Smooth muscle cell (in vitro differentiated cells): ENCODE results near the gene PEPD. TPM values are rescaled to one million over a fixed set of nuclear protein-coding genes. Genes with fewer than 3 reads are reported as not detected.

Experiments used
- DNase-seq: peaks from one replicate; lab custom pipeline; 2025; ENCODE audit not compliant: unreplicated experiment; lab: John Stamatoyannopoulos, UW
- H2AFZ ChIP-seq: fragments of 200-600 bp; sonication (generic); 2 replicates; pipeline ENCODE4 v1.6.0; 2016; ENCODE audit warnings: antibody characterized with exemption, low read depth, mild to moderate bottlenecking
- H3F3A ChIP-seq: fragments of 200-600 bp; sonication (generic); 2 replicates; pipeline ENCODE4 v1.6.0; 2017; ENCODE audit warnings: antibody characterized with exemption, low read depth
- H3K27ac ChIP-seq: fragments of 200-600 bp; sonication (generic); 2 replicates; pipeline ENCODE4 v1.5.1; 2016; ENCODE audit warnings: low read depth, mild to moderate bottlenecking
- H3K27me3 ChIP-seq: fragments of 200-600 bp; sonication (generic); 2 replicates; pipeline ENCODE4 v1.6.1; 2016; ENCODE audit warnings: low read depth, mild to moderate bottlenecking
- H3K36me3 ChIP-seq: fragments of 200-600 bp; sonication (generic); 2 replicates; pipeline ENCODE4 v1.5.1; 2016; ENCODE audit warnings: low read depth
- H3K4me1 ChIP-seq: fragments of 200-600 bp; sonication (generic); 2 replicates; pipeline ENCODE4 v1.5.1; 2016; ENCODE audit warnings: low read depth
- H3K4me2 ChIP-seq: fragments of 200-600 bp; sonication (generic); 2 replicates; pipeline ENCODE4 v1.6.0; 2016; ENCODE audit warnings: mild to moderate bottlenecking
- H3K4me3 ChIP-seq: fragments of 200-600 bp; sonication (generic); 2 replicates; pipeline ENCODE4 v1.5.1; 2016; ENCODE audit warnings: mild to moderate bottlenecking
- H3K79me2 ChIP-seq: fragments of 200-600 bp; sonication (generic); 2 replicates; pipeline ENCODE4 v1.6.0; 2016; ENCODE audit warnings: low read depth, mild to moderate bottlenecking
- H3K9ac ChIP-seq: fragments of 200-600 bp; sonication (generic); 2 replicates; pipeline ENCODE4 v1.6.0; 2016; ENCODE audit warnings: low read depth
- H3K9me3 ChIP-seq: fragments of 200-600 bp; sonication (generic); replicated peaks from 2 replicates; pipeline ENCODE4 v1.5.1; 2016; ENCODE audit warnings: low read depth
- H4K20me1 ChIP-seq: fragments of 200-600 bp; sonication (generic); 2 replicates; pipeline ENCODE4 v1.6.0; 2016; ENCODE audit warnings: low read depth
- WGBS: methylation state at CpG from one replicate; pipeline ENCODE4 v1.1.7; 2016; ENCODE audit warnings: low lambda C conversion rate; 5-methylcytosine and 5-hydroxymethylcytosine counted together
- polyA plus RNA-seq: library from polyadenylated mRNA; unstranded; fragments of >200 nt; fragmentation: Nextera tagmentation; extraction: Ambion mirVana; gene quantifications from 2 replicates; pipeline ENCODE4 v1.2.1, GENCODE V29; 2016
- total RNA-seq: library from RNA; depleted of rRNA; stranded (reverse); fragments of >200 nt; gene quantifications from 2 replicates; pipeline ENCODE4 v1.2.3, GENCODE V29; 2014
- TF ChIP-seq, protein P1 (sequence below): fragments of 200-600 bp; sonication (generic); IDR thresholded peaks from 2 replicates; pipeline ENCODE4 v1.5.1; 2017; ENCODE audit warnings: borderline replicate concordance, mild to moderate bottlenecking, antibody characterized with exemption; ENCODE audit not compliant: insufficient read depth, poor library complexity, severe bottlenecking

Gene PEPD
- total and polyA plus RNA-seq, 2 experiments from 2014 or later: 57.2 to 70.4 TPM

DNA sequence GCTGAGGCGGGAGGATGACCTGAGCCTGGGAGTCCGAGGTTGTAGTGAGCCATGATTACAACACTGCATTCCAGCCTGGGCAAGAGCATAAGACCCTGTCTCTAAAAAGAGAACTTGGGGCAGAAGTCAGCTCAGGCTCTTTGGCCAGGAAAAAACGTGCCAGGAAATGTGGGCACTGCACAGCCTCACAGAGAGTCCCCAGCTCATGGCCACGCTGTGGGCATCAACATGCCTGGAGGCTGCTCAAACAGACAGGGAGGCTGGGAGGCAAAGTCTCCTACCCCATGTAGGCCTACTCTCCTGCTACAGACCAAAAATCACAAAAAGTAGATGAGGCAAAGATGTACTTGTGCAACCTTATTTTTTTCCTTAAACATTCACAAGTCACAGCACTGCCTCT is 49.4 kb downstream of the PEPD start:
- Histone ChIP-seq H3F3A (no peaks in the 10 kb centered on the region), H2AFZ (no peak overlapping the region), H3K36me3 (no peaks in the 10 kb centered on the region), H3K4me1 (no peaks in the 10 kb centered on the region), H3K9me3 (no peaks in the 10 kb centered on the region), H4K20me1 (peaks cover 25% of the 10 kb centered on the region), H3K27me3 (no peaks in the 10 kb centered on the region), H3K9ac (no peak overlapping the region), H3K27ac (no peak overlapping the region), H3K4me3 (no peak overlapping the region), H3K79me2 (no peaks in the 10 kb centered on the region), H3K4me2 (no peak overlapping the region)
- TF ChIP-seq, protein P1, sequence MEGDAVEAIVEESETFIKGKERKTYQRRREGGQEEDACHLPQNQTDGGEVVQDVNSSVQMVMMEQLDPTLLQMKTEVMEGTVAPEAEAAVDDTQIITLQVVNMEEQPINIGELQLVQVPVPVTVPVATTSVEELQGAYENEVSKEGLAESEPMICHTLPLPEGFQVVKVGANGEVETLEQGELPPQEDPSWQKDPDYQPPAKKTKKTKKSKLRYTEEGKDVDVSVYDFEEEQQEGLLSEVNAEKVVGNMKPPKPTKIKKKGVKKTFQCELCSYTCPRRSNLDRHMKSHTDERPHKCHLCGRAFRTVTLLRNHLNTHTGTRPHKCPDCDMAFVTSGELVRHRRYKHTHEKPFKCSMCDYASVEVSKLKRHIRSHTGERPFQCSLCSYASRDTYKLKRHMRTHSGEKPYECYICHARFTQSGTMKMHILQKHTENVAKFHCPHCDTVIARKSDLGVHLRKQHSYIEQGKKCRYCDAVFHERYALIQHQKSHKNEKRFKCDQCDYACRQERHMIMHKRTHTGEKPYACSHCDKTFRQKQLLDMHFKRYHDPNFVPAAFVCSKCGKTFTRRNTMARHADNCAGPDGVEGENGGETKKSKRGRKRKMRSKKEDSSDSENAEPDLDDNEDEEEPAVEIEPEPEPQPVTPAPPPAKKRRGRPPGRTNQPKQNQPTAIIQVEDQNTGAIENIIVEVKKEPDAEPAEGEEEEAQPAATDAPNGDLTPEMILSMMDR: no peak
- WGBS: 93% methylated on average over 4 of the region's 4 CpGs
- DNase-seq: no peak

DNA sequence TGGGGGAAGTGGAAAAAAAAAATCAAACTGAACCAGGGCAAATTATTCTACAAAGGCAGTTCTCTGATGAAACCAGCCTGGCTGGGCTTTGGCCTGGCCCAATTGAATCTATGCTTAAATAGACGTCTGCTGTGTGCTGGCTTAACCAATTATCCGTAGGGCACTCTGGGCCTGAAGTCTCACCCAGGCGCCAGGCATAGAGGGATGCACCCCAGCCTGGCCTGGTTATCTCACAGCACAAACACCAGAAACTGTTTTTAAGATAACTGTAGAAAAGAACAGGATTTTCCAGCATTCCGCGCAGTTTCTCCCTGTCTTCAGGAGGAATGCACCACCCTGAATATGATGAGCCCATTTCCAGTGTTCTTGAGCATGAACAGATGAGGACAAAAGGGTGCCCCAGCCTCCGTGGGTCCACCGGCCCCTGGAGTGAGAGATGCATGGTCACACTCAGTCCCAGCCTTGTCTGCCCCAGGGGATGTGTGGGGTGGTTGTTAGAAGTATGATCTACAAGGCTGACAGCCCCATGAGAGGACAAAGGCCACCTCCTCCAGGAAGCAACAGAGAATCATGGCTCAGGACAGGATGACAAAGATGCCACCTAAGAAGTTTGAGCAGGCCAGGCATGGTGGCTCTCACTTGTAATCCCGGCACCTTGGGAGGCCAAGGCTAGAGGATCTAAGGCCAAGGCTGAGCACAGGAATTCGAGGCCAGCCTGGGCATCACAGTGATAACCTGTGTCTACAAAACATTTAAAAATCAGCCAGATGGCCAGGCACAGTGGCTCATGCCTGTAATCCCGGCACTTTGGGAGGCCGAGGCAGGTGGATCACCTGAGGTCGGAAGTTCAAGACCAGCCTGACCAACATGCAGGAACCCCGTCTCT is 50.2 kb downstream of the PEPD start:
- WGBS: 94% methylated on average over 13 of the region's 13 CpGs
- no peak for DNase-seq
- TF ChIP-seq, protein P1: no peak

DNA sequence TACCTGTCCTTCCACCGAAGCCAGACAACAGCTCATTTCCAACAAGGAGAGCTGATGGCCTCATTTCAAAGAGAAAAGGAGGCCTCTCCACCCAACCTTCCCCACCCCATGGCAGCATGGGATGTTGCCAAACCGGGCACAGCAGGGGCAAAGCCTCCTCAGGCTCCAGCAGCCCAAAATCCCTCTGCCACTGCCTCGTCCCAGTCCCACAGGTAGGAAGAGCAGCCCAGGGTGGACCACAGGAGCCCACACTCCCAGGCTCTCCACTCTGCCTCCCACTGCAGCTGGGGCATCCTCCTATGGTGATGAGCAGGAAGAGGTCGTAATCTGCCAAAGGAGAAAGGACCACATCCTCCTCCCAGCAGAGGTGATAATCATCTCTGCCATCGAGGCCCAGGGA is 50.9 kb downstream of the PEPD start:
- H4K20me1 ChIP-seq: peaks cover 25% of the 10 kb centered on the region
- H3K27ac ChIP-seq: no peak overlapping the region
- H3K79me2 ChIP-seq: no peaks in the 10 kb centered on the region
- H2AFZ ChIP-seq: no peak overlapping the region
- TF ChIP-seq, protein P1: no peak
- no peaks in the 10 kb centered on the region for H3F3A ChIP-seq
- H3K4me3 ChIP-seq: no peak overlapping the region
- H3K9ac ChIP-seq: no peak overlapping the region
- no peak for DNase-seq
- WGBS: 90% methylated on average over 5 of the region's 5 CpGs
- H3K9me3 ChIP-seq: no peaks in the 10 kb centered on the region
- H3K4me1 ChIP-seq: no peaks in the 10 kb centered on the region
- no peaks in the 10 kb centered on the region for H3K27me3 ChIP-seq
- H3K36me3 ChIP-seq: no peaks in the 10 kb centered on the region
- no peak overlapping the region for H3K4me2 ChIP-seq

More for the DNA sequence above, 50.2 kb downstream of the PEPD start:
- Histone ChIP-seq H3K4me2 (no peak overlapping the region), H2AFZ (no peak overlapping the region), H3F3A (no peaks in the 10 kb centered on the region), H3K9me3 (no peaks in the 10 kb centered on the region), H3K36me3 (no peaks in the 10 kb centered on the region), H3K27me3 (no peaks in the 10 kb centered on the region), H3K9ac (no peak overlapping the region), H4K20me1 (peaks cover 25% of the 10 kb centered on the region), H3K4me3 (no peak overlapping the region), H3K27ac (no peak overlapping the region), H3K79me2 (no peaks in the 10 kb centered on the region), H3K4me1 (no peaks in the 10 kb centered on the region)

DNA sequence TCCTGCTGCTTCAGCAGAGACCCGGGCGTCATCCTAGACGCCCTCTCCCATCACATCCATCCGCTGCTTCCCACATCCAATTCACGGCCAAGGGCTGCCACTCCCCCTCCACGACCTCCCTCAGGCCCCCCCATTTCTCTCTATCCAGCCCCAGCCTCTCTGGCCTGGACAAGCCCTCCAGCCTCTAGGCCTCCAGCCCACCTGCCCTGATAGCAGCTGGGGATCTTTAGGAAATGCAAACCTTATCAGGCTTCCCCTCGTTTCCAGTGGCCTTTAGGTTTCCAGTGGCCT is 51.6 kb downstream of the PEPD start:
- peaks cover 25% of the 10 kb centered on the region for H4K20me1 ChIP-seq
- no peak overlapping the region for H2AFZ ChIP-seq
- DNase-seq: no peak
- TF ChIP-seq, protein P1: no peak
- H3K9ac ChIP-seq: no peak overlapping the region
- no peak overlapping the region for H3K27ac ChIP-seq
- no peak overlapping the region for H3K4me3 ChIP-seq
- no peaks in the 10 kb centered on the region for H3K9me3 ChIP-seq
- WGBS: 95% methylated on average over 7 of the region's 7 CpGs
- no peaks in the 10 kb centered on the region for H3F3A ChIP-seq
- H3K79me2 ChIP-seq: no peaks in the 10 kb centered on the region
- H3K27me3 ChIP-seq: no peaks in the 10 kb centered on the region
- H3K36me3 ChIP-seq: no peaks in the 10 kb centered on the region
- H3K4me2 ChIP-seq: no peak overlapping the region
- H3K4me1 ChIP-seq: no peaks in the 10 kb centered on the region
